B cell (primary cell): ENCODE data around the gene ATG12. TPM values are rescaled to one million over a fixed set of nuclear protein-coding genes. Genes with fewer than 3 reads are reported as not detected.
A peak's percentile ranks its signal among the peaks of the same experiment; 100 is the strongest.
"Not testable (repeated sequence)": the region's sequence is repeated elsewhere in the genome, so short reads cannot be mapped to it uniquely, and the experiment has no call there.

Experiments used
- ATAC-seq: fragments of 200-7000 bp; cut with Tn5 transposase; one replicate; pipeline ENCODE4 v1.10.0; 2021; ENCODE audit warnings: low read depth, mild to moderate bottlenecking, moderate number of reproducible peaks, moderate library complexity
- CTCF ChIA-PET: fragments of 350-600 bp; sonication (Branson Sonifier 250); formaldehyde crosslinking; loops from one replicate; lab custom pipeline; 2021; ENCODE audit warnings: antibody characterized with exemption, inconsistent platforms; lab: Charles Lee
- POLR2A ChIA-PET: fragments of 350-600 bp; sonication (Branson Sonifier 250); formaldehyde crosslinking; loops from one replicate; lab custom pipeline; 2021; ENCODE audit warnings: antibody characterized with exemption; lab: Charles Lee
- DNase-seq: peaks from one replicate; pipeline ENCODE4 v3.0.0; 2013
- H2AFZ ChIP-seq: 2 replicates; pipeline ENCODE4 v1.6.1; 2012; ENCODE audit warnings: mild to moderate bottlenecking, low read depth, low read length; ENCODE audit not compliant: insufficient read depth, poor library complexity, severe bottlenecking
- H3K27ac ChIP-seq, 2 donors: 1 replicate in 1 of 2; 2 replicates in 1 of 2; pipeline ENCODE4 v1.5.1; 2012 to 2013; ENCODE audit warnings: low read length in 2 of 2, mild to moderate bottlenecking in 2 of 2, moderate library complexity in 1 of 2
- H3K27me3 ChIP-seq, 4 experiments: fragments of 200-600 bp in 1 of 4; sonication (generic) in 1 of 4; replicated peaks in 1 of 4; 1 replicate in 2 of 4; 2 replicates in 2 of 4; pipeline versions ENCODE4 v1.6.1 to v1.7.0; 2013 to 2016; ENCODE audit warnings: low read length in 3 of 4, mild to moderate bottlenecking in 2 of 4, mixed read lengths in 1 of 4, moderate library complexity in 1 of 4; ENCODE audit not compliant: insufficient read depth in 4 of 4, control insufficient read depth in 3 of 4; ENCODE audit errors: control extremely low read depth in 1 of 4
- H3K36me3 ChIP-seq, 2 experiments: replicated peaks in 1 of 2; 1 replicate in 1 of 2; 2 replicates in 1 of 2; pipeline versions ENCODE4 v1.6.1 to v1.7.1; 2013; ENCODE audit warnings: low read length in 1 of 2; ENCODE audit not compliant: insufficient read depth in 2 of 2, control insufficient read depth in 1 of 2; ENCODE audit errors: control extremely low read depth in 1 of 2, extremely low read depth in 1 of 2
- H3K4me1 ChIP-seq, 2 donors: fragments of 200-600 bp in 1 of 2; sonication (generic) in 1 of 2; 1 replicate in 1 of 2; 2 replicates in 1 of 2; pipeline versions ENCODE4 v1.5.1 to v1.6.1; 2013 to 2017; ENCODE audit warnings: low read length in 2 of 2; ENCODE audit not compliant: control insufficient read depth in 2 of 2, insufficient read depth in 2 of 2
- H3K4me2 ChIP-seq: replicated peaks from 2 replicates; pipeline ENCODE3; 2012; ENCODE audit warnings: mild to moderate bottlenecking, low read depth, low read length; ENCODE audit not compliant: poor library complexity, severe bottlenecking
- H3K4me3 ChIP-seq, 5 experiments: fragments of 200-600 bp in 1 of 5; sonication (generic) in 1 of 5; 1 replicate in 3 of 5; 2 replicates in 2 of 5; pipeline versions ENCODE4 v1.5.1 to v1.7.0; 2011 to 2016; ENCODE audit warnings: low read length in 4 of 5, mild to moderate bottlenecking in 4 of 5, low read depth in 2 of 5, control low read depth in 1 of 5, moderate library complexity in 1 of 5; ENCODE audit not compliant: insufficient read depth in 1 of 5; ENCODE audit errors: control extremely low read depth in 1 of 5, extremely low read depth in 1 of 5
- H3K79me2 ChIP-seq: fragments of 200-600 bp; sonication (generic); one replicate; pipeline ENCODE4 v1.6.0; 2016; ENCODE audit warnings: low read length; ENCODE audit not compliant: control insufficient read depth, insufficient read depth
- H3K9ac ChIP-seq: fragments of 200-600 bp; sonication (generic); 2 replicates; pipeline ENCODE4 v1.6.1; 2017; ENCODE audit warnings: mild to moderate bottlenecking, low read length, moderate library complexity
- H3K9me3 ChIP-seq, 3 donors: one replicate each; pipeline versions ENCODE4 v1.6.1 to v1.7.1; 2013; ENCODE audit warnings: low read length in 2 of 3; ENCODE audit not compliant: control insufficient read depth in 2 of 3, insufficient read depth in 1 of 3; ENCODE audit errors: control extremely low read depth in 1 of 3
- H4K20me1 ChIP-seq: 2 replicates; pipeline ENCODE4 v1.6.0; 2012; ENCODE audit warnings: mild to moderate bottlenecking, low read length; ENCODE audit not compliant: insufficient read depth, control insufficient read depth, poor library complexity, severe bottlenecking
- H3K27ac Mint-ChIP-seq: one replicate; pipeline ENCODE4 v1.8.0; 2021; ENCODE audit warnings: mixed read lengths
- H3K27me3 Mint-ChIP-seq: one replicate; pipeline ENCODE4 v1.8.0; 2021; ENCODE audit warnings: mixed read lengths
- H3K4me1 Mint-ChIP-seq: one replicate; pipeline ENCODE4 v1.8.0; 2021; ENCODE audit warnings: mixed read lengths
- H3K4me3 Mint-ChIP-seq: one replicate; pipeline ENCODE4 v1.8.0; 2021; ENCODE audit warnings: mixed read lengths
- H3K9me3 Mint-ChIP-seq: one replicate; pipeline ENCODE4 v1.8.0; 2022; ENCODE audit warnings: mixed read lengths; ENCODE audit not compliant: insufficient read depth
- EZH2 ChIP-seq: IDR thresholded peaks from 2 replicates; pipeline ENCODE4 v1.6.1; 2012; ENCODE audit warnings: borderline replicate concordance, low read depth, mild to moderate bottlenecking, moderate library complexity, low read length; ENCODE audit not compliant: insufficient read depth, poor library complexity, severe bottlenecking
- WGBS: methylation state at CpG from one replicate; pipeline ENCODE4 v1.1.5; 2013; ENCODE audit warnings: missing lambda C conversion rate; ENCODE audit not compliant: insufficient coverage; 5-methylcytosine and 5-hydroxymethylcytosine counted together
- intact Hi-C: fragments of 100-400 bp; cut with micrococcal nuclease; formaldehyde crosslinking; loops from one replicate; pipeline ENCODE4 v1.10.0; 2022
- polyA plus RNA-seq: library from polyadenylated mRNA; depleted of rRNA; stranded (reverse); fragments of >200 nt; gene quantifications from 2 replicates; pipeline ENCODE4 v1.2.3, GENCODE V29; 2012
- total RNA-seq, 2 donors: library from RNA; stranded (reverse); fragments of 120-200 nt in 1 of 2; gene quantifications; 1 replicate in 1 of 2; 2 replicates in 1 of 2; pipeline versions ENCODE4 v1.2.3 to v1.2.4, GENCODE V29; 2013 to 2022
- TF ChIP-seq, protein P1 (sequence below): fragments of 200-600 bp; IDR thresholded peaks from one replicate; pipeline ENCODE4 v1.8.0; 2022; ENCODE audit warnings: antibody characterized with exemption, mild to moderate bottlenecking

ATG12 gene
- total and polyA plus RNA-seq, 2 donors (not counting 1 experiment from before 2014, with no cell fraction given), result 60.8 to 97.5 TPM

DNA sequence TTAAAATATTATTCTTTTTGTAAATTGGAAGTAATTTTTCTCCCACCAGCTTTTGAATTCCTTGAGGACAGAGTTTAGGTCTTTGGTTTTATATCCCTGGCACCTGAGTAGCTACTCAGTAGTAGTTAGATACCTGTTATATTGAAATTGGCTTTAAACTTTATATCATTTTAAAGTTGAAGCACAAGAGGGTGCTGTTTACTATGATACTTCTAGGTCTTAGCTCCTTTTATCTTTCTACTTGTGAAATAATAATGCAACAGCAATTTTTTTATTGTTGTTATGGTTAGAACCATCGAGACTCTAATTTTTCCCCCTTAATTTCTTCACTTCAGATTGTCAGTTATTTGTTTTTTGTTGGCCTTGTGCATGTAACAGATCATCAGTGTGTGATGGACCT, 46.7 kb upstream of the ATG12 start:
- H3K27ac Mint-ChIP-seq, result no peak overlapping the region
- no CpG with 5 or more reads among the region's 1 CpG for WGBS
- DNase-seq, result peak; percentile 12

DNA sequence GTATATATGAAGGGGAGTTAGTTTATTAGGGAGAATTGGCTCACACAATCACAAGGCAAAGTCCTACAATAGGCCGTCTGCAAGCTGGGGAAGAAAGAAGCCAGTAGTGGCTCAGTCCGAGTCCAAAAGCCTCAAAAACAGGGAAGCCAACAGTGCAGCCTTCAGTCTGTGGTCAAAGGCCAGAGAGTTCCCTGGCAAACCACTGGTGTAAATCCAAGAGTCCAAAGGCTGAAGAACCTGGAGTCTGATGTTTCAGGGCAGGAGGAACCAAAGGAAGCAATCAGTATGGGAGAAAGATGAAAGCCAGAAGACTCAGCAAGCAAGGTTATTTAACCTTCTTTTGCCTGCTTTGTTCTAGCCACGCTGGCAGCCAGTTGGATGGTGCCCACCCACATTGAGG, 43.8 kb upstream of the ATG12 start:
- H3K79me2 ChIP-seq, H3K9ac ChIP-seq, H3K4me3 ChIP-seq, H3K36me3 ChIP-seq, DNase-seq, H3K4me2 ChIP-seq, intact Hi-C loops, CTCF ChIA-PET, H3K27ac ChIP-seq, ATAC-seq, H3K27me3 Mint-ChIP-seq, H3K27ac Mint-ChIP-seq, POLR2A ChIA-PET, H2AFZ ChIP-seq, H3K4me1 ChIP-seq, H3K4me1 Mint-ChIP-seq, H3K27me3 ChIP-seq, H3K9me3 Mint-ChIP-seq, H3K4me3 Mint-ChIP-seq, H4K20me1 ChIP-seq: not testable (repeated sequence)
- WGBS, result 96% methylated on average over 3 of the region's 3 CpGs
- H3K9me3 ChIP-seq, result peaks cover 0 to 10% (median 0%) of the 10 kb centered on the region in 3 donors

More for the DNA sequence above, 46.7 kb upstream of the ATG12 start:
- no peak overlapping the region for H3K4me3 Mint-ChIP-seq
- Histone ChIP-seq H3K9me3 (peaks cover 0 to 2% (median 0%) of the 10 kb centered on the region in 3 donors), H3K4me2 (no peak overlapping the region), H3K4me1 (no peaks in the 10 kb centered on the region), H3K4me3 (no peak overlapping the region), H3K9ac (no peak overlapping the region), H2AFZ (no peak overlapping the region), H3K79me2 (no peaks in the 10 kb centered on the region), H3K36me3 (no peaks in the 10 kb centered on the region), H4K20me1 (no peaks in the 10 kb centered on the region), H3K27ac (no peak overlapping the region), H3K27me3 (no peaks in the 10 kb centered on the region)
- H3K27me3 Mint-ChIP-seq, result no peaks in the 10 kb centered on the region
- ChIA-PET POLR2A (no interaction called here), CTCF (interaction anchor here (1.1 to 2.7 kb wide), 3 partner anchors 145 to 253 kb away, joined by 5 to 19 read pairs (median 6); partner anchors contain the start of gene ARL14EPL)
- ATAC-seq, result no peak
- H3K9me3 Mint-ChIP-seq, result no peaks in the 10 kb centered on the region
- intact Hi-C loops, result loop anchor here (1.0 kb wide), 1 partner anchor 180 kb away; no protein-coding TSS in a partner anchor
- H3K4me1 Mint-ChIP-seq, result no peaks in the 10 kb centered on the region
- TF ChIP-seq, protein P1, sequence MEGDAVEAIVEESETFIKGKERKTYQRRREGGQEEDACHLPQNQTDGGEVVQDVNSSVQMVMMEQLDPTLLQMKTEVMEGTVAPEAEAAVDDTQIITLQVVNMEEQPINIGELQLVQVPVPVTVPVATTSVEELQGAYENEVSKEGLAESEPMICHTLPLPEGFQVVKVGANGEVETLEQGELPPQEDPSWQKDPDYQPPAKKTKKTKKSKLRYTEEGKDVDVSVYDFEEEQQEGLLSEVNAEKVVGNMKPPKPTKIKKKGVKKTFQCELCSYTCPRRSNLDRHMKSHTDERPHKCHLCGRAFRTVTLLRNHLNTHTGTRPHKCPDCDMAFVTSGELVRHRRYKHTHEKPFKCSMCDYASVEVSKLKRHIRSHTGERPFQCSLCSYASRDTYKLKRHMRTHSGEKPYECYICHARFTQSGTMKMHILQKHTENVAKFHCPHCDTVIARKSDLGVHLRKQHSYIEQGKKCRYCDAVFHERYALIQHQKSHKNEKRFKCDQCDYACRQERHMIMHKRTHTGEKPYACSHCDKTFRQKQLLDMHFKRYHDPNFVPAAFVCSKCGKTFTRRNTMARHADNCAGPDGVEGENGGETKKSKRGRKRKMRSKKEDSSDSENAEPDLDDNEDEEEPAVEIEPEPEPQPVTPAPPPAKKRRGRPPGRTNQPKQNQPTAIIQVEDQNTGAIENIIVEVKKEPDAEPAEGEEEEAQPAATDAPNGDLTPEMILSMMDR, result no peak
- TF ChIP-seq EZH2, result no peak
